SIG-M5 treated with dmso at 0.1 percent for 504 hours (cell line): ENCODE results near the gene SRRM1.
A peak's percentile ranks its signal among the peaks of the same experiment; 100 is the strongest.

Experiments
- DNase-seq: peaks from one replicate; lab custom pipeline; 2025; ENCODE audit not compliant: unreplicated experiment; lab: John Stamatoyannopoulos, UW

Gene SRRM1, protein sequence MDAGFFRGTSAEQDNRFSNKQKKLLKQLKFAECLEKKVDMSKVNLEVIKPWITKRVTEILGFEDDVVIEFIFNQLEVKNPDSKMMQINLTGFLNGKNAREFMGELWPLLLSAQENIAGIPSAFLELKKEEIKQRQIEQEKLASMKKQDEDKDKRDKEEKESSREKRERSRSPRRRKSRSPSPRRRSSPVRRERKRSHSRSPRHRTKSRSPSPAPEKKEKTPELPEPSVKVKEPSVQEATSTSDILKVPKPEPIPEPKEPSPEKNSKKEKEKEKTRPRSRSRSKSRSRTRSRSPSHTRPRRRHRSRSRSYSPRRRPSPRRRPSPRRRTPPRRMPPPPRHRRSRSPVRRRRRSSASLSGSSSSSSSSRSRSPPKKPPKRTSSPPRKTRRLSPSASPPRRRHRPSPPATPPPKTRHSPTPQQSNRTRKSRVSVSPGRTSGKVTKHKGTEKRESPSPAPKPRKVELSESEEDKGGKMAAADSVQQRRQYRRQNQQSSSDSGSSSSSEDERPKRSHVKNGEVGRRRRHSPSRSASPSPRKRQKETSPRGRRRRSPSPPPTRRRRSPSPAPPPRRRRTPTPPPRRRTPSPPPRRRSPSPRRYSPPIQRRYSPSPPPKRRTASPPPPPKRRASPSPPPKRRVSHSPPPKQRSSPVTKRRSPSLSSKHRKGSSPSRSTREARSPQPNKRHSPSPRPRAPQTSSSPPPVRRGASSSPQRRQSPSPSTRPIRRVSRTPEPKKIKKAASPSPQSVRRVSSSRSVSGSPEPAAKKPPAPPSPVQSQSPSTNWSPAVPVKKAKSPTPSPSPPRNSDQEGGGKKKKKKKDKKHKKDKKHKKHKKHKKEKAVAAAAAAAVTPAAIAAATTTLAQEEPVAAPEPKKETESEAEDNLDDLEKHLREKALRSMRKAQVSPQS

DNA sequence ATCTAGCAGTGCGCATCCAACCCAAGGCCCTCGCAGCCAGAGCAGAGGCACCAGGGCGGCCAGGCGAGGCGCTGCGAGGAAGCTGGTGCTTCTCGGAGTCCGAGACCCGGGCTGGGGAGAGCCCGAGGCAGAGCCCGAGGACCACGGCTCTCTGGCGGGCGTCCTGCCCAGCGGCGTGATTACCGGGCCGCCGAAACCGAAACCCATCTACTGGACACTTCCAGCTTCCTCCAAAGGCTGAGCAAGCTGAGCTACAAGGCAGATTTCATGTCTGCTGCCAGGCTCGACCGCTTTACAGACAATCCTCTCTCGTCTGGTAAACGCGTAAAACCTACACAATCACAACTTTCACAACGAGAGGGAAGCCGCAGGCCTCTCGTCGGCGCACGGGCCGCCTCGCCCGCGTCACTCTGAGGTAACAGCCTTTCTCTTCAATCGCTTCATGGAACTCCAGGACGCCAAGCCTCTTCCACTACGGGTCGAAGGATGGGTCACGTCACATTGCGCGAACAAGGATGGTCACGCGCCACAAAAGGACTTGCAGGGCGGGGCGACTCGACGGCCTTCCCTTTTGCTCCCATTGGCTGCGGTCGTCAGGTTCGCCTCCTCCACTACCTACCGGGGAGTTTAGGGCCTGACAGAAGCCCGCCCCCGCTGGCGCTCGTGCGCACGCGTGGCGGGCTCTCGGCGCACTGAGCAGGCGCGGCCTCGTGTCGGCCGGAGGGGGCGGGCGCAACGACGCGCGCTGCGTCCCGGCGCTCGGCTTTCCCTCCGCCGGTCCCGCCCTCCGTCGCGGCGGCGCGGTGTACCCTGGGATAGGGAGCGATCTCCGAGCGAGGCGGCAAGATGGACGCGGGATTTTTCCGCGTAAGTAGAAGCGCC is at the start of gene SRRM1:
Gene SRRM1, plus strand, starts transcription at position 822 of the 882 bp plus-strand sequence. Its CDS starts 25 bp downstream, at position 847.
- DNase-seq, result peak; percentile 99

DNA sequence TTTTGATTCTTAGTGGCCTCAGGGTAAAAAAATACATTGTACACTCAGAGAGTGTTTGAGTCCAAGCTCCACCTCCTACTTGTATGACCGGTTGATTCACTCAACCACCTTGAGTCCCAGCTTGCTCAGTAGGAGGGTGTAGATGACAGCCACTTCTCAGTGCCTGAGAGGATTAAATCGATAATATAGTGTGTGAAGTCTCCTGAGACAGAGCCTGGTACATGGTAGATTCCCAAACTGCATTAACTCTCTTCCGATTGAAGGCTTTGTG is 48.8 kb upstream of the SRRM1 start:
- DNase-seq, result peak; percentile 12

DNA sequence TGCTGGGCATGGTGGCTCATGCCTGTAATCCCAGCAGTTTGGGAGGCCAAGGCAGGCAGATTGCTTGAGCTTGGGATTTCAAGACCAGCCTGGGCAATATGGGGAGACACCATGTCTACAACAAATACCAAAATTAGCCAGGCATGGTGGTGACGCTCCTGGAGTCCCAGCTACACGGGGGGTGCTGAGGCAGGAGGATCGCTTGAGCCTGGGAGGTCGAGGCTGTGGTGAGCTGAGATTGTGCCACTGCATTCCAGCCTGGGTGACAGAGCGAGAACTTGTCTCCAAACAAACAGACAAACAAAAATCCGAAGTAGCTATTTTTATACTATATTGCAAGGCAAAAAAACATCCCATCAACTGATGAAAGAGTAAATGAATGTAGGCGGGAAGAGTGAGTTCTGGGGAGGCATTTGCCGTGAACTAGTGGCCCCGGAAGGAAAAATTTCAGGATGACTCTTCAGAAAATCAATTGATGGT is 46.7 kb upstream of the SRRM1 start:
- DNase-seq, result no peak

DNA sequence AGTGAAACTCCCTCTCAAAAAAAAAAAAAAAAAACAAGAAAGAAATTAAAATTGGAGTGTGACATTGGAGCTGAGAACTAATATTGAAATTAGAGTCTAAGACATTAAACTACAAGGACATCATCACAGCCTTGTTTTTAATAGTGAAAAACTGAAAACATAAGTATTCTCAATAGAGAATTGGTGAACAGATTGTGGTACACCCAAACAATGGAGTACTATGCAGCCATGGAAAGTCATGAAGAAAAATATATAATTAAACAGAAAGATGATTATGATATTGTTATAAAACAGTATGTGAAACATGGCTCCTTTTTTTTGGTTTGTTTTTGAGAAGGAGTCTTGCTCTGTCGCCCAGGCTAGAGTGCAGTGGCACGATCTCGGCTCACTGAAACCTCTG is 43.8 kb upstream of the SRRM1 start:
- no peak for DNase-seq

DNA sequence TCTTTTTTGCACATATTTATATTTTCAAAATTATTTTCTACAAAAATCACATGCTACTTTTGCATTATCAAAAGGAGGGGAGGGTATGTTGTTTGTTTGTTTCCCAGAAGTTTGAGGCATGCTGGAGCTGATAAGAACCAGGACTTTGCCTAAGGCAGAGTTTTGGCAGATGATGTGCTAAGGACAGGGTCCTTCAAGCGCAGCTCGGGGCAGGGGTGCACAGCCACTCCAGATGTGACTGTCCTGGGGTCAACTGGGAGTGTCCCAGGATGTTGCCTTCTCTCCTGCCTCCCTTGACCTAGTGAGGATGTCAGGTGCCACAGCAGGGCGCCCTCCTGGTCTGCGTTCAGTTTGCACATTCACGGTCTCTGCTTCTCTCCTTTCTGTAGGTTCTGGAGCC is 42.6 kb upstream of the SRRM1 start:
- DNase-seq, result no peak

DNA sequence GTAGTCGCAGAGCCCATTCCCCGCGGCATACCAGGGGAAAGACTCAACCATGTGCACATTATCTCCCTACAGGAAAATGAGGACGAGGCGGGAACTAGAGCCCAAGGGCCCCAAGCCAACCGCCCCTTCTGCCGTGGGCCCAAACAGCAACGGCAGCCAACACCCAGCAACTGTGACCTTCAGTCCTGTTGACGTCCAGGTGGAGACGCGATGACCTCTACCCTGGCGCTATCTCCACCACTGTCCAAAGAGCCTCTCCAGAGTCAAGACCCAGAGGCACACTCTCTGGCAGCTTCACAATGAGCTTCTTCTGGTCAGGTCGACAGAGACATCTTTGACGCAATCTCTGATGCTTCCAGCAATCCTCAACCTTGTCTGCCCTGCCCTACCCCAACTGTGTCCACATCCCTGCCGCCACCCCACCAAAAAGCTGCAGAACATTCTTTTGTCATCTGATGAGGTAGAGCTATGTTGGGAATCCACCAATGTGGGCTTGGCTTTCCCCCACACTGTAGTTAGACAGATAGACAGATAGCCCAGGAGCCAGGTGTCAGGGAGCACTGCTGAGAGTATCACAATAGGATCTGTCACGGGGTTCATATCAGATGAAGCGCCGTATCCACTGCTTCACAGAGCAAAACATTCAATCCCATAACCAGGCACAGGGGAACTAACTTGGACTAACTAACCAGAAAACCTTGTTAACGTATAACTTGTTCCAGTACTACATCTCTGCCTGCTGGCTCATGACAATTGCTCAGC is 37.4 kb upstream of the SRRM1 start:
- DNase-seq, result no peak

DNA sequence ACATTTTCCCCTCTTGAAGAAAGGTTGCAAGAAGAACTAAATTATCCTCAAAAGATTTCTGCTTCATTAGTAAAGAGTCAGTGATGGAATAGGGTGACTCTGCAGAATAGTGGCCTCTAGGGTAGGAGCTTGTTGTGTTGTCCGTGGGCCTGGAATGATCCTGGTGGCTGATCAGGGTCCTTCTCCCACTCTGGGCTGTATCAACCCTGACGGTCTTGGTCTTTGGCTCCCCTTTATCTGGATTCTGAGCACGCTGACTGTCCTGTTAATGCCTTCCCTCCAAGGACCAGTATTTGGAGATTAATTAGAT is 36.9 kb upstream of the SRRM1 start:
- DNase-seq, result no peak

DNA sequence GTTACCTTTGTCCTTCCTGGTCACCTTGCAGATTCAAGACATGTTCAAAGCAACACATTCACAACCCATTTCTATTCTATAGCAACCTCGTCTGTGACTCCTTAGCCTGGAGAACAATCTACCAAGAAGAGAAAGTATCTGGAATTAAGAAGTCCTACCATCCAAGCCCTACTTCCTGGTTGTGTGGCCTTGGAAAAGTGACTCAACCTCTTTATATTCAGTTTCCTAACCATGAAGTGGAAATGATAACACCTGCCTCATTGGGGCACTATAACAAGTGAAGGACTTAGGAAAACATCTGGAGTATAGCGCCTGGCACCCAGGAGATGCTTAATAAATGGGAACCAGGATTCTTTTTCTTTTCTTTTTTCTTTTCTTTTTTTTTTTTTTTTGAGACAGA is 36.5 kb upstream of the SRRM1 start:
- DNase-seq, result no peak

DNA sequence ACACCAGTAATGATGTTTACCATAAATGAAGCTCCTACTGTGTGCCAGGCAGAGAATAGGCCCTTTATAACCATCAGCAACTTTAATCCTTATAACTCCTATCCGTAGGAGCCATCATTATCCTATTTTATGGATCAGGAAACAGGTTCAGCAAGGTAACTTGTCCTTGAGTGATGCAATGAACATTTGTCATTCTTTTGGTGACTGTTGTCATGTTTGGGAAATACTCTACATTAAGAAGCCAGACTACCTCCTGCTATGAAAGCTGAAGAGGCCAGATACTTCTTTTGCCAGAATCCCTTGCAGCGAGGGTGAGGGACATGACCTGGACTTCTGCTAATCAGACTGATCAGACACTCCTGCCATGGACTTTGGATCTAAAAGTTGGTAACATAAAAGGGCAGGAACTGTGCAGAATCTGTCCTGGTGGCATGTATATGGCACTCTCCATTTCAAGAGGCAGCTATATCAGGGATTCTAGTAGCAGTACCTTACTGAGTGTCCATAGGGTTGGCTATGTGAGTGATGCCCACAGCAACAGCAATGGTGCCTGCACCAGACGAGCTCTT is 33.1 kb upstream of the SRRM1 start:
- DNase-seq, result peak; percentile 2

DNA sequence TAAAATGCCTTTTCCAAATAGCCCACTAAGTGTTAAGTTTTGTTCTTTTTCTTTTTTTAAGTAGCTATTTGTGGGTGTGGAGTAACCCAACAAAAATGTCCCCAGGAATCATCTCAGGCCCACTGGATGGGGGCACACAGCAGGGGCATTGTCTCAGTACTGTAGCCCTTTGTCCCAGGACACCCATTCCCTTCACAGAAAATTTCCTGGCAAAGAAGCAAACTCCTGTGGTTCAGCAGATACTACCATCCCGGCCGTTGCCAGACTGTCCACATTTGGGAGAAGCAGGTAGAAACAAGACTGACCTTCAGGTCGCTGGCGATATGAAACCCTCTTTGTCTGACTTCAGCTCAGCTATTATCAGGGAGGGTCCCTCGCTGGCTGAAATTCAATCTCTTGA is 23.7 kb upstream of the SRRM1 start:
- DNase-seq, result no peak

DNA sequence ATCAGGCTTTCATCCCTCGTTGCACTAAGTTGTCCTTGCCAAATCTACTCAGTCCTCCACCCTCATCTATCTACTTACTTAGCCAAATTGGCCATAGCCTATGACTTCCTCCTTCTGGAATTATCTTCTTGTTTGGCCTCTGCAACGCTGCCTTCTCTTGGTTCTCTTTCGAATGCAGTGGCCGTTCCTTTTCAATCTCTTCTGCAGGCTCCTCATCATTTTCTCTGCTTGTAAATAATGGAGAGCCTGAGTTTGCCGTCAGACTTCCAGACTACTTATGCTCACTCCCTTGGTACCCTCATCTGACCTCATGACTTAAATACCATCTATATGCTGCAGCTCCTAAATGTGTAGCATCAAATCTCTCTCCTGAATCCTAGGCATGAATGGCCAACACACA is 22.4 kb upstream of the SRRM1 start:
- DNase-seq, result no peak

DNA sequence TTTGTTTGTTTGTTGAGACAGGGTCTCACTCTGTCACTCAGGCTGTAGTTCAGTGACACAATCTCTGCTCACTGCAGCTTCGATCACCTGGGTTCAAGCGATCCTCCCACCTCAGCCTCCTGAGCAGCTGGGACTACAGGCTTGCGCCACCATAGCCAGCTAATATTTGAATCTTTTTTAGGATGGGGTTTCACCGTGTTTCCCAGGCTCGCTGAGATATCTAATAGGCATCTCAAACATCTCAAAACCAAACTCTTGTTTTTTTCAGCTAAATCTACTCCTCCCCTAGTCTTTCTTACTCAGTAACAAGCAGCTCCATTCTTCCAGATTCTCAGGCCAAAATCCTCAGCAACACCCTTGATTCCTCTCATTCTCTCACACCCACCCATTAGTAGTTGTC is 22.0 kb upstream of the SRRM1 start:
- DNase-seq, result no peak

DNA sequence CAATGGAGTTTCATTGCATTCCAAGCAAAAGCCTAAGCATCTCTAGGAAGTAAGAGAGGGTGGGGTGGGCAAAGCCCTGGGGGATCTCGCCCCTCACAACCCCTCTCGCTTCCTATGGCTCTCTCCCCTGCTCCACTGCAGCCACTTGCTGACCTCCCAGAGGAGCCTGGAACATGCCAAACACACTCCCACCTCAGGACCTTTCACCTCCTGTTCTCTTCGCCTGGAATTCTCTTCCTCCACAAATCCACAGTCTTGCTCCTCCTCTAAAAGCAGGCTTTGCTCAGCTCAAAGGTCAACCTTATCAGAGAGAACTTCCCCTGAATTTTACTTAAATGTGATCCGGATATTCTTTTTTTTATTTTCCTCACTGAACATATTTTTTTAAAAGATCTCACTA is 20.9 kb upstream of the SRRM1 start:
- no peak for DNase-seq

DNA sequence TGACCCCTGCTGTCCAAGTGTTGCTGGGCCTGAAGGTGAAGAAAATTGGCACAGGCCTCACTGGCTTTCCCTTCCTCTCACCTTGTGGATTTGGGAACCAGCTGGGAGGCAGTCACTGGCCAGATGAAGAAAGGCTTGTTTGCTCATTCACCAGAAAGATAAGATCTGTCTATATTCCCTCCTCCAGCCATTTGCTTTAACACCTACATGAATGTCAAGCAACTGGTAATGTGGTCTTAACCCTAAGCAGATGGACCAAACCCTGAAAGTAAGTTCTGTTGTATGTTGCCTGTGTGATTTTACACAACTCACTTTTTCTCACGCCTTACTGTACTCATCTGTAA is 10.3 kb upstream of the SRRM1 start:
- no peak for DNase-seq

DNA sequence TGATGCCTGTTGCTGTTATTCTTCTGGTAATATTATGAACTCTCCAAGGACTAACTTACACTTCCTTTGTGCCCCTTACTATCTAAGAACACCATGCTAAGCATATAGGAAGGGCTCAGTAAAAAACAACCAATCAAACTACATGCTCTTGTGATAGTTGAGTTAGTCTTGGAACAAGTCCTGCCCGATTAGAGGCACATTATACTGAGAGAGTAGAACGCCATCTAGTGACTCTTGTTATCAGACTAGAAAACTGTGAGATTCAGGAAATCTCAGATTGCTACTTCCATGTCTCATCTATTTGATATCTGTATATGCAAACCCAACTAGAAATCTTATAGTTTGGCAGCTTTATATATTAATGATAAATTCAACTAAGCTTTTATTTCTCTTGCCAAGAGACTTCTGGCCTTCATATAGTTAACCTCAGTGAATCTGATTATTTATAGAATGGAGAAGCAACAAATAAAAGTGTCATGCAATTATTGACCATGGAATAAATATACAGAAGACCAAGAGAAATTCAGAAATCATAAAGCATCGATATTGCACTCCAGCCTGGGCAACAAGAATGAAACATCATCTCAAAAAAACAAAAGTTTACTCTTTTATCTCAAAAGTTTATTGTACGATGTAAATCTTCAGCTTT is 7.8 kb upstream of the SRRM1 start:
- DNase-seq, result peak; percentile 69

DNA sequence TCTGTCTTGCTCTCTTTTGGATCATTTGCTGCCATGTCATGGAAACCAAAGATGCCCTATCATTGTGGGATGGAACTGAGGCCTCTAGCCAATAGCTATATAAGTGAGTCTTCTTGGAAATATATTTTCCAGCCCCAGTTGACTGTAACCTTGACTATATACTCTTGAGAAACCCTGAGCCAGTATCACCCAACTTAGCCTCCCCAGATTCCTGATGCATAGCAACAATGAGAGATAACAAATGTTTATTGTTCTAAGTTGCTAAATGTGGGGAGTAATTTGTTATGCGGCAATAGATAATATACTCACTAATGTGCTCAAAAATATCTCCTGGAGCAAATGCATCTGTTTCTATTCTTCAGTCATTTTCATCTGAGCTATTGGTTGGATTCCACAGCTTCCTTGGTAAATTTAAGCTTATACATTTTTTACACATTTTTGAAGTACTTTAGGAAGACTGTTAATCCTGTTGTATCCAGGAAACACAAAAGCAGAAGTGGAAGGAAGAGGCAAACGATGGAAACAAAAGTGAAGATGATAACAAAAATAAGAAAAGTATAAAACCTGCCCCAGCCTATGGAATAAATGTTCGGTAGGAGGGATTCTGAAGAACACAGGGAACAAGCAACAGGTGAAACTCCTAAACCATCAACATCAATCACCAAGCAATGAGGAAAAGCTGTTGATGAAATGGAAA is 6.3 kb upstream of the SRRM1 start:
- DNase-seq, result no peak

DNA sequence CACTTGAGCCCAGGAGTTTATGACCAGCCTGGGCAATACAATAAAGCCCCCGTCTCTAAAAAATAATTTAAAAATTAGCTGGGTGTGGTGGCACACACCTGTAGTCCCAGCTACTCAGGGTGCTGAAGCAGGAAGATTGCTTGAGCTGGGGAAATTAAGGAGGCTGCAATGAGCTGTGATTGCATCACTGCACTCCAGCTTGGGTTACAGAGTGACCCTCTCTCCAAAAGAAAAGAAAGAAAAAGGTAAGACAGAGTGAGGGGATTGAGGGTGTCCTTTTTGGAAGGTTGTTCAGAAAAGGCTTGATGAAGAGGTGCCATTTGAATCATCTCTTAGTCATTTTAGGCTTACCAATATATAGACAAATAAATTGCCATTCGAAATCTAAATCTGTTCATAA is 4.0 kb upstream of the SRRM1 start:
- DNase-seq, result no peak

DNA sequence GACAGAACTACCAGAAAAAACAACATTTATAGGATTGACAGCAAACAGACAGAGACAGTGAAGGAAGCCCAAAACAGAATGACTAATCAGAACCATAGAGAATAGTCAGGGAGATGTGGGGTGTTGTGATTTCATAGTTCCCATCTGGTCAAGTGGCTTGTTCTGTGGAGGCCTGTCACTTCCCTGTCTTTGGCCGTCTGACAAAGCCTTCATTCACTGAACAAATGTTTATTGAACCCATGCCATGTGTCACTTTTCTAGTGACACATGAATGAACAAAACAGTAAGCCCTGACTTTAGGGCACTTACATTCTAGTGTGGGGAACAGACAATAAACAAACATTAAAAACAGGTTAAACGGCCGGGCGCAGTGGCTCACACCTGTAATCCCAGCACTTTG is 3.2 kb upstream of the SRRM1 start:
- no peak for DNase-seq

DNA sequence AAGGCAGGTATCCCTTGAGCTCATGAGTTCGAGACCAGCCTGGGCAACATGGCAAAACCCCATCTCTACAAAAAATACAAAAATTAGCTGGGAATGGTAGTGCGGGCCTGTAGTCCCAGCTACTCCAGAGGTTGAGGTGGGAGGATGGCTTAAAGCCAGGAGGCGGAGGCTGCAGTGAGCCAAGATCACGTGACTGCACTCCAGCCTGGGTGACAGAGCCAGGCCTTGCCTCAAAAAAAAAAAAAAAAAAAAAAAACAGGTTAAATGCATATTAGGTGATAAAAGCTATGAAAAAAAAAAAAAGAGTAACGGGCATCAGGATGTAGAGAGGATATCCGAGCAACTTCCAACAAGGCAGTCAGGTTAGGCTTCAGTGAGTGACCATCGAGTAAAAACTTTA is 2.8 kb upstream of the SRRM1 start:
- DNase-seq, result no peak
